GM23248 (cell line): ENCODE data around the gene SDHAF3.

ENCODE experiments used
- EZH2 ChIP-seq: fragments of 200-600 bp; sonication (generic); IDR thresholded peaks from 2 replicates; pipeline ENCODE4 v1.6.1; 2018; ENCODE audit warnings: antibody characterized with exemption, mild to moderate bottlenecking; ENCODE audit not compliant: insufficient read depth, poor library complexity, severe bottlenecking
- EZH2phosphoT487 ChIP-seq: fragments of 200-600 bp; sonication (generic); IDR thresholded peaks from 2 replicates; pipeline ENCODE4 v1.6.1; 2018; ENCODE audit warnings: antibody characterized with exemption, moderate library complexity, mild to moderate bottlenecking, low read depth; ENCODE audit not compliant: insufficient read depth

DNA sequence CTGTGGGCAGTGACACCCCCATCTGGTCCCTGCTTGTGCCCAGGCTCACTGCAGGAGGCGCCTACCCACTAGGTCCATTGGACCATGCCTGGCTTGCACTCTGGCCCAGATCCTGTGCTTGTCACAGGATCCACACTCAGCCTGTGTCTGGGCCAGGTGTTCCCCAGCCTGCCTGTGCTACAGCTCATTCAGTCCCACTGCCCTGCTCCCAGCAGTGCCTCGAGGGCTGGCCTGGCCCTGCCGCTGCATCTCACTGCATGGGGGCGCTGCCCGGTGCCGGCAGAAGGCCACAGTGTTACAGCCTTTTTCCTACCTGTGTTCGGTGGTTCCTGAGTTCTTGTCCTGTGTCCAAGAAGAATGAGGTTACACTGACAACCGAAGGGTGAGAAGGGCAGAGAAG is 21.3 kb downstream of the SDHAF3 start:
- TF ChIP-seq EZH2, result no peak
- TF ChIP-seq EZH2phosphoT487, result no peak
